Keratinocyte (primary cell): Measurements from ENCODE around the gene CFLAR.

Source experiments
- CTCF ChIP-seq, 3 experiments: IDR thresholded peaks in 1 of 3; conservative IDR thresholded peaks in 1 of 3; optimal IDR thresholded peaks in 1 of 3; 2 replicates in 2 of 3; 3 replicates in 1 of 3; pipeline versions ENCODE3 to v1.5.1; 2011; ENCODE audit warnings: low read length in 3 of 3, mild to moderate bottlenecking in 3 of 3, moderate library complexity in 2 of 3, control low read depth in 1 of 3, inconsistent platforms in 1 of 3; ENCODE audit not compliant: insufficient read depth in 2 of 3; ENCODE audit errors: extremely low read depth in 1 of 3
- EZH2 ChIP-seq: IDR thresholded peaks from one replicate; pipeline ENCODE4 v1.6.1; 2012; ENCODE audit warnings: inconsistent platforms, mild to moderate bottlenecking, low read length, moderate library complexity

GRCh38 chr2:201110615-201111014 lies 5.3 kb upstream of the CFLAR start:
- TF ChIP-seq CTCF (optimal IDR thresholded peaks at IDR 0.05 in 1 of 3, IDR thresholded peaks at IDR 0.05 in 1 of 3, conservative IDR thresholded peaks at IDR 0.05 in 1 of 3; ENCODE audit: extremely low read depth in 1 of 3, insufficient read depth in 2 of 3, low read length in 3 of 3) (no peak), EZH2 (no peak)
